HepG2 (cell line): ENCODE measurements around the gene LRRC27. TPM values are rescaled to one million over a fixed set of nuclear protein-coding genes. Genes with fewer than 3 reads are reported as not detected.
A peak's percentile ranks its signal among the peaks of the same experiment; 100 is the strongest.

Source experiments
- ATAC-seq: fragments of 200-7000 bp; cut with Tn5 transposase; 3 replicates; pipeline ENCODE4 v1.9.1; 2020; ENCODE audit warnings: mild to moderate bottlenecking, moderate library complexity
- BruUV-seq: library from RNA; stranded (reverse); fragments of 400-500 nt; replicated peaks from 2 replicates; lab custom pipeline; 2021; lab: Mats Ljungman, UMichigan
- CTCF ChIA-PET: fragments of 300-600 bp; formaldehyde crosslinking; extraction: SDS; loops from one replicate; lab custom pipeline; 2021; ENCODE audit warnings: low total read pairs, inconsistent platforms, low intra/inter-chr PET ratio; lab: Yijun Ruan, JAX
- POLR2A ChIA-PET: fragments of 350-600 bp; sonication (Branson Sonifier 250); formaldehyde crosslinking; loops from one replicate; lab custom pipeline; 2020; ENCODE audit warnings: antibody characterized with exemption, inconsistent platforms; lab: Yijun Ruan, JAX
- DNase-seq: peaks from one replicate; pipeline ENCODE4 v3.0.0-alpha.2; 2015; ENCODE audit warnings: low spot score
- FAIRE-seq: peaks from 3 replicates; lab custom pipeline; 2011; peaks lifted over from hg19 to GRCh38; lab: Jason Lieb, UNC
- H2AFZ ChIP-seq: one replicate; pipeline ENCODE4 v1.6.1; 2011; ENCODE audit warnings: low read length, inconsistent platforms
- H3K27ac ChIP-seq: fragments of 300-600 bp; 3 replicates; pipeline ENCODE4 v1.8.0; 2011; ENCODE audit warnings: mixed run types, mild to moderate bottlenecking, mixed read lengths, low read length, inconsistent platforms; ENCODE audit not compliant: insufficient read depth; ENCODE audit errors: extremely low read length
- H3K27me3 ChIP-seq, 2 experiments: fragments of 200-600 bp in 1 of 2; 2 replicates in 1 of 2; 3 replicates in 1 of 2; pipeline versions ENCODE4 v1.6.0 to v1.8.0; 2011; ENCODE audit warnings: low read length in 2 of 2, mild to moderate bottlenecking in 2 of 2, moderate library complexity in 2 of 2, inconsistent platforms in 1 of 2; ENCODE audit not compliant: insufficient read depth in 2 of 2, control insufficient read depth in 1 of 2
- H3K36me3 ChIP-seq, 2 experiments: fragments of 200-600 bp in 1 of 2; replicated peaks in 1 of 2; 2 replicates in 1 of 2; 3 replicates in 1 of 2; pipeline versions ENCODE4 v1.5.1 to v1.8.0; 2011; ENCODE audit warnings: low read length in 2 of 2, inconsistent platforms in 1 of 2; ENCODE audit not compliant: insufficient read depth in 2 of 2, control insufficient read depth in 1 of 2
- H3K4me1 ChIP-seq: 2 replicates; pipeline ENCODE4 v1.5.1; 2012; ENCODE audit warnings: low read length, inconsistent platforms; ENCODE audit not compliant: insufficient read depth
- H3K4me2 ChIP-seq: 2 replicates; pipeline ENCODE4 v1.6.0; 2011; ENCODE audit warnings: low read depth, low read length, inconsistent platforms
- H3K4me3 ChIP-seq, 3 experiments: fragments of 200-600 bp in 1 of 3; sonication (generic), shearing (Covaris generic) in 1 of 3; replicated peaks in 1 of 3; 2 replicates each; pipeline ENCODE4 v1.5.1; 2011 to 2016; ENCODE audit warnings: low read length in 3 of 3, inconsistent platforms in 2 of 3, low read depth in 2 of 3, mild to moderate bottlenecking in 2 of 3, control low read depth in 1 of 3, mixed read lengths in 1 of 3; ENCODE audit not compliant: insufficient read depth in 1 of 3
- H3K79me2 ChIP-seq: one replicate; pipeline ENCODE4 v1.6.1; 2011; ENCODE audit warnings: low read length, inconsistent platforms; ENCODE audit not compliant: insufficient read depth
- H3K9ac ChIP-seq: 2 replicates; pipeline ENCODE4 v1.6.0; 2011; ENCODE audit warnings: mild to moderate bottlenecking, low read depth, low read length, inconsistent platforms; ENCODE audit not compliant: insufficient read depth
- H3K9me3 ChIP-seq: 2 replicates; pipeline ENCODE4 v1.5.1; 2012; ENCODE audit warnings: mild to moderate bottlenecking, low read length
- H4K20me1 ChIP-seq: 2 replicates; pipeline ENCODE4 v1.6.0; 2011; ENCODE audit warnings: inconsistent platforms, mild to moderate bottlenecking, low read length, moderate library complexity; ENCODE audit not compliant: insufficient read depth
- DR1 ChIP-seq: sonication (generic); formaldehyde crosslinking; IDR thresholded peaks from 2 replicates; pipeline ENCODE4 v1.8.0; 2021; ENCODE audit warnings: mild to moderate bottlenecking, missing genetic modification reagents, inconsistent platforms
- HDAC1 ChIP-seq: sonication (generic); formaldehyde crosslinking; IDR thresholded peaks from 2 replicates; pipeline ENCODE4 v1.5.1; 2020; ENCODE audit warnings: mild to moderate bottlenecking, missing genetic modification reagents
- MEIS2 ChIP-seq: sonication (generic); formaldehyde crosslinking; IDR thresholded peaks from 2 replicates; pipeline ENCODE4 v1.9.0; 2021; ENCODE audit warnings: mild to moderate bottlenecking, missing genetic modification reagents
- MIXL1 ChIP-seq: IDR thresholded peaks from 2 replicates; pipeline ENCODE4 v1.6.1; 2016
- PHF8 ChIP-seq: sonication (generic); formaldehyde crosslinking; IDR thresholded peaks from 2 replicates; pipeline ENCODE4 v1.5.0; 2020; ENCODE audit warnings: missing genetic modification reagents
- RFXANK ChIP-seq: IDR thresholded peaks from 2 replicates; pipeline ENCODE4 v1.6.1; 2016
- SALL1 ChIP-seq: sonication (generic); formaldehyde crosslinking; IDR thresholded peaks from 2 replicates; pipeline ENCODE4 v1.8.0; 2022; ENCODE audit warnings: mild to moderate bottlenecking, missing genetic modification reagents
- SMARCC2 ChIP-seq: fragments of 450-650 bp; IDR thresholded peaks from 2 replicates; pipeline ENCODE4 v1.6.1; 2017; ENCODE audit warnings: antibody characterized with exemption, mild to moderate bottlenecking
- TAF15 ChIP-seq: fragments of 200-400 bp; formaldehyde crosslinking; IDR thresholded peaks from one replicate; pipeline ENCODE4 v1.6.1; 2018; ENCODE audit warnings: mild to moderate bottlenecking, low read depth, low read length; ENCODE audit not compliant: poor library complexity, severe bottlenecking
- ZNF496 ChIP-seq: sonication (generic); formaldehyde crosslinking; IDR thresholded peaks from 2 replicates; pipeline ENCODE4 v1.8.1; 2023; ENCODE audit warnings: mild to moderate bottlenecking, moderate library complexity, missing genetic modification reagents; ENCODE audit not compliant: insufficient replicate concordance
- ZNF562 ChIP-seq: sonication (generic); formaldehyde crosslinking; IDR thresholded peaks from 2 replicates; pipeline ENCODE4 v1.8.0; 2022; ENCODE audit warnings: missing genetic modification reagents, borderline replicate concordance
- ZNF816 ChIP-seq: sonication (generic); formaldehyde crosslinking; IDR thresholded peaks from 2 replicates; pipeline ENCODE4 v1.8.0; 2022; ENCODE audit warnings: missing genetic modification reagents, mild to moderate bottlenecking, borderline replicate concordance
- WGBS: methylation state at CpG from one replicate; pipeline ENCODE4 v1.1.6; 2017; ENCODE audit warnings: low lambda C conversion rate; 5-methylcytosine and 5-hydroxymethylcytosine counted together
- in situ Hi-C: cut with HindIII; loops from 2 replicates; pipeline ENCODE4 v1.10.0; 2017; ENCODE audit warnings: low pct_unique_long_range_greater_than_20kb; ENCODE audit not compliant: extremely low pct_ligation_motif_present
- intact Hi-C: fragments of 100-400 bp; cut with micrococcal nuclease; formaldehyde crosslinking; loops from one replicate; pipeline ENCODE4 v1.10.0; 2022; ENCODE audit not compliant: unreplicated experiment
- polyA plus RNA-seq, 8 experiments: library from polyadenylated mRNA; depleted of rRNA in 3 of 8; stranded (reverse) in 7 of 8; unstranded in 1 of 8; fragments of >200 nt; fragmentation: Illumina TruSeq in 4 of 8; extraction: Trizol in 4 of 8; gene quantifications; 2 replicates each; pipeline versions ENCODE4 v1.2.1 to v1.2.3, GENCODE V29; 2011 to 2016; ENCODE audit warnings: low read depth in 4 of 8, missing spikeins in 1 of 8, mixed read lengths in 1 of 8; ENCODE audit not compliant: insufficient read depth in 1 of 8
- total RNA-seq, 5 experiments: library from RNA; depleted of rRNA; stranded (reverse); fragments of >200 nt; fragmentation: Illumina TruSeq; extraction: Trizol; gene quantifications; 2 replicates each; pipeline ENCODE4 v1.2.3, GENCODE V29; 2016; ENCODE audit warnings: low read depth in 1 of 5
- TF ChIP-seq, protein P1 (sequence below), 2 experiments: sonication (generic) in 1 of 2; formaldehyde crosslinking in 1 of 2; IDR thresholded peaks; 2 replicates each; pipeline versions ENCODE4 v1.4.0 to v1.6.1; 2018 to 2020; ENCODE audit warnings: missing genetic modification reagents in 2 of 2, borderline replicate concordance in 1 of 2, low read depth in 1 of 2, mild to moderate bottlenecking in 1 of 2, missing biosample characterization in 1 of 2
- TF ChIP-seq, protein P2 (sequence below): sonication (generic); formaldehyde crosslinking; IDR thresholded peaks from 2 replicates; pipeline ENCODE4 v1.5.0; 2020; ENCODE audit warnings: mild to moderate bottlenecking, missing genetic modification reagents, moderate library complexity
- TF ChIP-seq, protein P3 (sequence below): sonication (generic); formaldehyde crosslinking; IDR thresholded peaks from 2 replicates; pipeline ENCODE4 v1.5.0; 2020; ENCODE audit warnings: mild to moderate bottlenecking, missing genetic modification reagents
- TF ChIP-seq, protein P4 (sequence below): IDR thresholded peaks from 2 replicates; pipeline ENCODE4 v1.6.1; 2016; ENCODE audit warnings: low read depth, control low read depth

Gene LRRC27
- total and polyA plus RNA-seq, 2 of the 13 experiments (the other 11 are each of a cell fraction or from before 2014, with no cell fraction given), result 4.2 to 4.6 TPM

DNA sequence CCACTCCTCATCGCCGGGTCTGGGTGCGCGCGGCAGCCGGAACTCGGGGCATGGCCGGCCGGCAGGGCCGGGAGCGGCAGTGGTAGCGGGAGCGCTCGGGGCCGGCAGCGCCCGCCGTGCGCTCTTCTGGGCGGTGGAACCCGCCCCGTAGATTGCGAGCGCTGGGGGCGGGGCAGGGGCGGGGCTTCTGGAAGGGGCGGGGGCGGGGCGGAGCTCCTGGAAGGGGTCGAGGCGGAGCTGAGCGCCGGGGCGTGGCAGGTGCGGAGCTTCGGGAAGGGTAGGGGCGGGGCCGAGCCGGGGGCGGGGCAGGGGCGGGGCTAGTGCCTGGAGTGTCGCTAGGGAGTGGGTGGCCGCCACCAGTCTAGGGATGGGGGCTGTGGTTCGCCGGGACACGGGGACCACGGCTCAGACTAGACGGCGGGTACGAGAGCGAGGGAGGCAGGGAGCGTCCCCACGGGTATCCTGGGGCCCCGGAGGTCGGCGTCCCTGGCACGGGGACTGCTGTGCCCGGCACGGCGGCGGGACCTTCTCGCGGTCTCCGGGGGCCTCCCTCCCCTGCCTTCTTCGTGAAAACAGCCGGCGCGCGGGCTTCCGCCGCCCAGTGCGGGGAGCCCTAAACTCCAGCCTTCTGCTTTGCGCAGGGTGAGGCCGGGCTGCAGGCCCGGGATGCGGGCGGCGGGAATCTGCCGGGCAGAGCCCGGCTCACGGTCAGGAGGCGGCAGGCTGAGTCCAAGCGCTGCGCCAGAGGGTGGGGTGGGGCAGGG, 24.0 kb upstream of the LRRC27 start, which contains the start of gene STK32C:
TSS of gene STK32C (minus strand) at position 128 of the 764 bp plus-strand sequence. CDS start at position 11, 117 bp downstream.
- peak within 1 kb of the TSS; percentile 43; the same call in 1 of the 2 replicates for H3K9ac ChIP-seq
- H3K4me2 ChIP-seq, result peak within 1 kb of the TSS; percentile 80
- no peaks in the 10 kb centered on the region for H3K79me2 ChIP-seq
- POLR2A ChIA-PET, result interaction anchor here (0.7 to 1.0 kb wide), 8 partner anchors 12 to 125 kb away, joined by 3 to 4 read pairs (median 4); partner anchors contain the start of gene LRRC27
- ATAC-seq (peak; percentile 68), DNase-seq (peak; percentile 68), FAIRE-seq (no peak)
- H3K27me3 ChIP-seq, result peaks cover 0 to 12% of the 10 kb centered on the region in 2 experiments; a peak in 2 of 5 replicates
- no peaks in the 10 kb centered on the region for H4K20me1 ChIP-seq
- peak within 1 kb of the TSS; percentile 65 to 88 (median 71) for H3K4me3 ChIP-seq
- intact Hi-C loops, result loop anchor here (1.0 kb wide), 1 partner anchor 85 kb away; no protein-coding TSS in a partner anchor
- no TSS peak for BruUV-seq
- CTCF ChIA-PET, result no interaction called here
- in situ Hi-C loops, result no loop called here
- no peaks in the 10 kb centered on the region for H3K36me3 ChIP-seq
- no peak within 1 kb of the TSS for H3K27ac ChIP-seq
- peaks cover 49% of the 10 kb centered on the region for H3K4me1 ChIP-seq
- WGBS, result 0% methylated on average over 3 of the region's 84 CpGs
- H2AFZ ChIP-seq, result no peak within 1 kb of the TSS
- H3K9me3 ChIP-seq, result no peaks in the 10 kb centered on the region
- TF ChIP-seq MIXL1, result no peak
- no peak for TF ChIP-seq RFXANK (CRISPR knock-in tag)
- no peak for TF ChIP-seq ZNF816 (CRISPR knock-in tag)
- TF ChIP-seq SMARCC2, result no peak
- no peak for TF ChIP-seq DR1 (CRISPR knock-in tag)
- TF ChIP-seq, protein P1, sequence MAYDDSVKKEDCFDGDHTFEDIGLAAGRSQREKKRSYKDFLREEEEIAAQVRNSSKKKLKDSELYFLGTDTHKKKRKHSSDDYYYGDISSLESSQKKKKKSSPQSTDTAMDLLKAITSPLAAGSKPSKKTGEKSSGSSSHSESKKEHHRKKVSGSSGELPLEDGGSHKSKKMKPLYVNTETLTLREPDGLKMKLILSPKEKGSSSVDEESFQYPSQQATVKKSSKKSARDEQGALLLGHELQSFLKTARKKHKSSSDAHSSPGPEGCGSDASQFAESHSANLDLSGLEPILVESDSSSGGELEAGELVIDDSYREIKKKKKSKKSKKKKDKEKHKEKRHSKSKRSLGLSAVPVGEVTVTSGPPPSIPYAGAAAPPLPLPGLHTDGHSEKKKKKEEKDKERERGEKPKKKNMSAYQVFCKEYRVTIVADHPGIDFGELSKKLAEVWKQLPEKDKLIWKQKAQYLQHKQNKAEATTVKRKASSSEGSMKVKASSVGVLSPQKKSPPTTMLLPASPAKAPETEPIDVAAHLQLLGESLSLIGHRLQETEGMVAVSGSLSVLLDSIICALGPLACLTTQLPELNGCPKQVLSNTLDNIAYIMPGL (CRISPR knock-in tag; IDR thresholded peaks at IDR 0.05; ENCODE audit: borderline replicate concordance in 1 of 2, low read depth in 1 of 2), result 0 out of 4 replicates have a peak, but pooled peaks of 1 of the 2 experiments have one; percentile 6
- TF ChIP-seq TAF15, result no peak
- TF ChIP-seq, protein P2, sequence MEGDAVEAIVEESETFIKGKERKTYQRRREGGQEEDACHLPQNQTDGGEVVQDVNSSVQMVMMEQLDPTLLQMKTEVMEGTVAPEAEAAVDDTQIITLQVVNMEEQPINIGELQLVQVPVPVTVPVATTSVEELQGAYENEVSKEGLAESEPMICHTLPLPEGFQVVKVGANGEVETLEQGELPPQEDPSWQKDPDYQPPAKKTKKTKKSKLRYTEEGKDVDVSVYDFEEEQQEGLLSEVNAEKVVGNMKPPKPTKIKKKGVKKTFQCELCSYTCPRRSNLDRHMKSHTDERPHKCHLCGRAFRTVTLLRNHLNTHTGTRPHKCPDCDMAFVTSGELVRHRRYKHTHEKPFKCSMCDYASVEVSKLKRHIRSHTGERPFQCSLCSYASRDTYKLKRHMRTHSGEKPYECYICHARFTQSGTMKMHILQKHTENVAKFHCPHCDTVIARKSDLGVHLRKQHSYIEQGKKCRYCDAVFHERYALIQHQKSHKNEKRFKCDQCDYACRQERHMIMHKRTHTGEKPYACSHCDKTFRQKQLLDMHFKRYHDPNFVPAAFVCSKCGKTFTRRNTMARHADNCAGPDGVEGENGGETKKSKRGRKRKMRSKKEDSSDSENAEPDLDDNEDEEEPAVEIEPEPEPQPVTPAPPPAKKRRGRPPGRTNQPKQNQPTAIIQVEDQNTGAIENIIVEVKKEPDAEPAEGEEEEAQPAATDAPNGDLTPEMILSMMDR (CRISPR knock-in tag), result 0 out of 2 replicates have a peak, but pooled peaks have one; percentile 9
- TF ChIP-seq, protein P3, sequence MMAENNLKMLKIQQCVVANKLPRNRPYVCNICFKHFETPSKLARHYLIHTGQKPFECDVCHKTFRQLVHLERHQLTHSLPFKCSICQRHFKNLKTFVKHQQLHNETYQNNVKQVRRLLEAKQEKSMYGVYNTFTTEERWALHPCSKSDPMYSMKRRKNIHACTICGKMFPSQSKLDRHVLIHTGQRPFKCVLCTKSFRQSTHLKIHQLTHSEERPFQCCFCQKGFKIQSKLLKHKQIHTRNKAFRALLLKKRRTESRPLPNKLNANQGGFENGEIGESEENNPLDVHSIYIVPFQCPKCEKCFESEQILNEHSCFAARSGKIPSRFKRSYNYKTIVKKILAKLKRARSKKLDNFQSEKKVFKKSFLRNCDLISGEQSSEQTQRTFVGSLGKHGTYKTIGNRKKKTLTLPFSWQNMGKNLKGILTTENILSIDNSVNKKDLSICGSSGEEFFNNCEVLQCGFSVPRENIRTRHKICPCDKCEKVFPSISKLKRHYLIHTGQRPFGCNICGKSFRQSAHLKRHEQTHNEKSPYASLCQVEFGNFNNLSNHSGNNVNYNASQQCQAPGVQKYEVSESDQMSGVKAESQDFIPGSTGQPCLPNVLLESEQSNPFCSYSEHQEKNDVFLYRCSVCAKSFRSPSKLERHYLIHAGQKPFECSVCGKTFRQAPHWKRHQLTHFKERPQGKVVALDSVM (CRISPR knock-in tag), result peak; percentile 50
- no peak for TF ChIP-seq ZNF562 (CRISPR knock-in tag)
- no peak for TF ChIP-seq MEIS2 (CRISPR knock-in tag)
- no peak for TF ChIP-seq SALL1 (CRISPR knock-in tag)
- no peak for TF ChIP-seq ZNF496 (CRISPR knock-in tag)
- 0 out of 2 replicates have a peak, but pooled peaks have one; percentile 41 for TF ChIP-seq HDAC1 (CRISPR knock-in tag)
- TF ChIP-seq PHF8 (CRISPR knock-in tag), result peak; percentile 43
- TF ChIP-seq, protein P4, sequence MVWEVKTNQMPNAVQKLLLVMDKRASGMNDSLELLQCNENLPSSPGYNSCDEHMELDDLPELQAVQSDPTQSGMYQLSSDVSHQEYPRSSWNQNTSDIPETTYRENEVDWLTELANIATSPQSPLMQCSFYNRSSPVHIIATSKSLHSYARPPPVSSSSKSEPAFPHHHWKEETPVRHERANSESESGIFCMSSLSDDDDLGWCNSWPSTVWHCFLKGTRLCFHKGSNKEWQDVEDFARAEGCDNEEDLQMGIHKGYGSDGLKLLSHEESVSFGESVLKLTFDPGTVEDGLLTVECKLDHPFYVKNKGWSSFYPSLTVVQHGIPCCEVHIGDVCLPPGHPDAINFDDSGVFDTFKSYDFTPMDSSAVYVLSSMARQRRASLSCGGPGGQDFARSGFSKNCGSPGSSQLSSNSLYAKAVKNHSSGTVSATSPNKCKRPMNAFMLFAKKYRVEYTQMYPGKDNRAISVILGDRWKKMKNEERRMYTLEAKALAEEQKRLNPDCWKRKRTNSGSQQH (CRISPR knock-in tag), result no peak
